Activated CD8-positive, alpha-beta T cell treated with anti-CD3 and anti-CD28 coated beads, Interleukin-2, amount 10 ng/mL, durations not matched to agents 7 days and 5 days (primary cell): ENCODE results near the gene RASSF8. TPM values are rescaled to one million over a fixed set of nuclear protein-coding genes. Genes with fewer than 3 reads are reported as not detected.
"Not testable (repeated sequence)": the region's sequence is repeated elsewhere in the genome, so short reads cannot be mapped to it uniquely, and the experiment has no call there.

Source experiments
- ATAC-seq: fragments of 150-1000 bp; cut with Tn5 transposase; one replicate; pipeline ENCODE4 v1.10.0; 2021; ENCODE audit warnings: moderate library complexity
- CTCF ChIA-PET: fragments of 350-600 bp; sonication (Branson Sonifier 250); formaldehyde crosslinking; loops from one replicate; lab custom pipeline; 2021; ENCODE audit warnings: antibody characterized with exemption; lab: Charles Lee
- POLR2A ChIA-PET: fragments of 350-600 bp; sonication (Branson Sonifier 250); formaldehyde crosslinking; loops from one replicate; lab custom pipeline; 2021; ENCODE audit warnings: antibody characterized with exemption; lab: Charles Lee
- DNase-seq: peaks from one replicate; pipeline ENCODE4 v3.0.0-alpha.2; 2020
- H3K27ac Mint-ChIP-seq: one replicate; pipeline ENCODE4 v1.8.0; 2021; ENCODE audit warnings: mild to moderate bottlenecking, mixed read lengths
- H3K27me3 Mint-ChIP-seq: one replicate; pipeline ENCODE4 v1.8.0; 2021; ENCODE audit warnings: low read depth, mixed read lengths
- H3K36me3 Mint-ChIP-seq: one replicate; pipeline ENCODE4 v1.8.0; 2021; ENCODE audit warnings: low read depth, mixed read lengths
- H3K4me1 Mint-ChIP-seq: one replicate; pipeline ENCODE4 v1.8.0; 2021; ENCODE audit warnings: low read depth, mixed read lengths
- H3K4me3 Mint-ChIP-seq: one replicate; pipeline ENCODE4 v1.8.0; 2021; ENCODE audit warnings: mild to moderate bottlenecking, mixed read lengths
- H3K9me3 Mint-ChIP-seq: one replicate; pipeline ENCODE4 v1.8.0; 2022; ENCODE audit warnings: mixed read lengths; ENCODE audit not compliant: insufficient read depth
- total RNA-seq, 2 experiments: library from RNA; stranded (reverse); gene quantifications; one replicate each; pipeline ENCODE4 v1.2.3, GENCODE V29; 2021

RASSF8 gene
- total RNA-seq, 2 experiments from 2014 or later, result 1.0 TPM

DNA sequence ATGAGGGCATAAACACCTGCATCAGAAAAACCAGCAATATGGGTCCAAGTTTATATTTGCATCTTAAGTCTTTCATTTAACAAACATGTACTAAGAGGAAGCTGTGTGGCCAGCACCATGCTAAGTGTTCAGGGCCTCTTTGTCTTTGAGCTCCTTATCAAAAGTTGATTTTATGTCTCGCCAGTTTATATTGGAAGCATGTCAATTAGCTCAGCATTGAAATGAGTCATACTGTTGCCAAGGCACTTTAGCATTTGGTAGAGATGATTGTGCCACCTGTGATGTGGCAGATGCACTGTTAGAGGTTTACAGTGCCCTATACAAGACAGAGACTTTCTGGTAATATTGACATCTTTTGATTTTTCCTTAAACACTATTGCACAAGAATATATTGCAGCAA, 97.9 kb downstream of the RASSF8 start:
- CTCF ChIA-PET, result interaction anchor here (0.9 to 1.5 kb wide), 3 partner anchors 9 to 63 kb away, joined by 3 read pairs; no protein-coding TSS in a partner anchor
- no peaks in the 10 kb centered on the region for H3K36me3 Mint-ChIP-seq
- POLR2A ChIA-PET, result no interaction called here

DNA sequence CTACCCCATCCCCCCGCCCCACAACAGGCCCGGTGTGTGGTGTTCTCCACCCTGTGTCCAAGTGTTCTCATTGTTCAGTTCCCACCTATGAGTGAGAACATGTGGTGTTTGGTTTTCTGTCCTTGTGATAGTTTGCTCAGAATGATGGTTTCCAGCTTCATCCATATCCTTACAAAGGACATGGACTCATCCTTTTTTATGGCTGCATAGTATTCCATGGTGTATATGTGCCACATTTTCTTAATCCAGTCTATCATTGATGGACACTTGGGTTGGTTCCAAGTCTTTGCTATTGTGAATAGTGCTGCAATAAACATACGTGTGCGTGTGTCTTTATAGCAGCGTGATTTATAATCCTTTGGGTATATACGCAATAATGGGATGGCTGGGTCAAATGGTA, 98.8 kb downstream of the RASSF8 start:
- H3K4me1 Mint-ChIP-seq, H3K27ac Mint-ChIP-seq, H3K36me3 Mint-ChIP-seq, POLR2A ChIA-PET, H3K4me3 Mint-ChIP-seq, H3K9me3 Mint-ChIP-seq, ATAC-seq, DNase-seq, H3K27me3 Mint-ChIP-seq: not testable (repeated sequence)
- CTCF ChIA-PET, result interaction anchor here (1.5 kb wide), 1 partner anchor 8 kb away, joined by 3 read pairs; no protein-coding TSS in a partner anchor

More for the DNA sequence above, 97.9 kb downstream of the RASSF8 start:
- H3K4me1 Mint-ChIP-seq, result no peaks in the 10 kb centered on the region
- DNase-seq (no peak), ATAC-seq (no peak)
- H3K4me3 Mint-ChIP-seq, result no peak overlapping the region
- H3K9me3 Mint-ChIP-seq, result no peaks in the 10 kb centered on the region
- H3K27ac Mint-ChIP-seq, result no peak overlapping the region
- H3K27me3 Mint-ChIP-seq, result peaks cover 3% of the 10 kb centered on the region

DNA sequence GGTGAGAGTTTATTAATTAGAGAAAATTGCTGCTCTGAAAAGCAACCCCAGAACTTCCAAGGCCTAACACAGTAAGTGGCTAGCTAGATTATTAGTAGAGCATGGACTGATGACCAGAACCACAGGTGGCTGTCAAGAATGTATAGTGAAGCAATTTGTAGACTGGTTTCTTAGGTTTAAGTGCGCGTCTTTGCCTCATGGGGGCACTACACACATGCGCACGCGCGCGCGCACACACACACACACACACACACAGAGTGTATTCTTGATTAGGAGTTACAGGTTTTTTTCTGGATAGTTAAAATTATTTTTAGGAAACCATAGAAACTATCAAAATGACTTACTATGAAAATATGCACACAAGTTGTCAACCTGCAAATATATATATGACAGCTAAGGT, 99.8 kb downstream of the RASSF8 start:
- DNase-seq (no peak), ATAC-seq (no peak)
- Mint-ChIP-seq H3K9me3 (no peaks in the 10 kb centered on the region), H3K4me3 (no peak overlapping the region), H3K27ac (no peak overlapping the region), H3K36me3 (no peaks in the 10 kb centered on the region), H3K27me3 (peaks cover 3% of the 10 kb centered on the region), H3K4me1 (no peaks in the 10 kb centered on the region)
- ChIA-PET POLR2A (no interaction called here), CTCF (no interaction called here)

DNA sequence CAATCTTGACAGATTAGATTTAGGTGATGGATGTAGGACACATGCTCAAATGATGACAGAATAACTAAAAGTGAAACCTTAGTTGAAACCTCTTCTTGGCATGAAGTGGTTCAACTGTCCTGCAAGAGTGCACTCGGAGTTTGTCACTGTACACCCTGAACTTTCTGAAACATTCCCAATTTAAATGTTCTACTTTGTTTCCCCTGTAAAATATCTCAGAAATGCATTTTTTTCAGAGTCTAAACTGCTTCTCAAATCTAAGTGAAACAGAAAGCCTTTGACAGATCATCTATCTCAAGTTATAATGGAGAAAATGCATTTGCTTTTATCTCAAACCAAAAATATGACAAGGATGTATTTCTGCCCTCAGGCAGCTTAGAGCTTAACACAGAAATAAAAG, 100.3 kb downstream of the RASSF8 start:
- Mint-ChIP-seq H3K4me3 (no peak overlapping the region), H3K27me3 (peaks cover 3% of the 10 kb centered on the region), H3K36me3 (no peaks in the 10 kb centered on the region), H3K9me3 (no peaks in the 10 kb centered on the region), H3K4me1 (no peaks in the 10 kb centered on the region), H3K27ac (no peak overlapping the region)
- ChIA-PET POLR2A (no interaction called here), CTCF (no interaction called here)
- ATAC-seq, result no peak
- DNase-seq, result no peak

DNA sequence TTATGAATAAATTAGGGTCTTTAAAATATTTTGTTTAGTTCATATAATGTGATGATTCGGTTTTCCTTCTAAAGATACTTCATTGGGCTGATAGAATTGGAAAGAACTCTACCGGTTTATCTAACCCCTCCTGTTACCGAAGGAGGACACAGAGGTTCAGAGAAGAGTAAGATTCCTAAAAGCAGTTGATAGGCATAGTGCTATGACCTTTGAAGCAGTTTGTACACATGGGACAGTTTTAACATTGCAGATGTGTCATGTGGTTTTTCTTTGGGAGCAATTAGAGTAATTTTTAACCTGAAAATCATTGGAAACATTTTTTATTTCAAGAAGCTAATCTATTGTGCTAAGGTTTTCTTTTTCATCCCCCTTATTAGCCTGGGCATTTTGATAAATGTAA, 103.5 kb downstream of the RASSF8 start:
- no peaks in the 10 kb centered on the region for H3K36me3 Mint-ChIP-seq
- no peak overlapping the region for H3K4me3 Mint-ChIP-seq
- H3K4me1 Mint-ChIP-seq, result no peaks in the 10 kb centered on the region
- H3K9me3 Mint-ChIP-seq, result no peaks in the 10 kb centered on the region
- ATAC-seq (no peak), DNase-seq (no peak)
- ChIA-PET POLR2A (no interaction called here), CTCF (no interaction called here)
- H3K27ac Mint-ChIP-seq, result no peak overlapping the region
- H3K27me3 Mint-ChIP-seq, result peaks cover 6% of the 10 kb centered on the region

DNA sequence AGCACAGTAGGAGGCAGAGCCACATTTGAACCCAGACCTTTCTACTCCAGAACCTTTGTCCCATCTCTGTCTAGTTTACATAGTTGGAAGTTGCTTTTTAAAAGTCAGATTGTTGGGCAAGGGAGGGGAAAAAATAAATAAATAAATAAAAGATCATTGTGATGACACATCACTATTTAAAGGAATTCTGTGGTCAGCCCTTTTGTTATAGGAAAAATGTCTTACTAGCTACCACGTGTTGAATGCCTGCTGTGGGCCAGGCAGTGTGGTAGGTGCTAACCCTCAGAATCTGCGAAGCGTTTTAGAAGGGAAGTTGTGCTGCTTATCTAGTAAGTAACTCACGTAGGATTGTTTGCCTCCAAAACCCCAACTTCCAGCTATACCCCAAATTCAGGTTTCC, 104.1 kb downstream of the RASSF8 start:
- POLR2A ChIA-PET, result no interaction called here
- Mint-ChIP-seq H3K4me1 (no peaks in the 10 kb centered on the region), H3K27ac (no peak overlapping the region), H3K27me3 (peaks cover 6% of the 10 kb centered on the region), H3K9me3 (no peaks in the 10 kb centered on the region), H3K36me3 (no peaks in the 10 kb centered on the region), H3K4me3 (no peak overlapping the region)
- CTCF ChIA-PET, result no interaction called here
- no peak for ATAC-seq
- DNase-seq, result no peak

DNA sequence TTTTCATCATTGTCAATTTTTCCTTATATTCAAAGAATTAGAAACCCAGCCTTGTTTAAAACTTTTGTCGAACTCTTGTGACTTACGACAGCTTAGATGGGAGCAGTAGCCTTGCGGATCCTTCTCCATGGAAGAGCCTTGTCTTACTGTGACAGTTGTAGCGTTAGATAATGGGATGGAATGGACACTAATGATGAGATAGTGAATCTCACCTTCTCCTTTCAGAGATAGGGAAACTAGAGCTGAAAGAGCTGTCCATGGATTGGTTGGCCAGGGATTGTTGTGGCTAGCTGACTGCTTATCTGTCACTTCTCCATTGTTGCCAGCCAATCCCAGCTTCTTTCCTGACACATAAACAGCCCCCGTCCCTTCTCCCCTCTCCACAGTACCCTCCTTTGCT, 107.0 kb downstream of the RASSF8 start:
- DNase-seq, result no peak
- ChIA-PET POLR2A (no interaction called here), CTCF (interaction anchor here (0.6 to 1.3 kb wide), 2 partner anchors 9 kb away, joined by 3 read pairs; no protein-coding TSS in a partner anchor)
- no peaks in the 10 kb centered on the region for H3K4me1 Mint-ChIP-seq
- H3K4me3 Mint-ChIP-seq, result no peak overlapping the region
- no peak for ATAC-seq
- no peak overlapping the region for H3K27ac Mint-ChIP-seq
- peaks cover 6% of the 10 kb centered on the region for H3K27me3 Mint-ChIP-seq
- no peaks in the 10 kb centered on the region for H3K9me3 Mint-ChIP-seq
- no peaks in the 10 kb centered on the region for H3K36me3 Mint-ChIP-seq

DNA sequence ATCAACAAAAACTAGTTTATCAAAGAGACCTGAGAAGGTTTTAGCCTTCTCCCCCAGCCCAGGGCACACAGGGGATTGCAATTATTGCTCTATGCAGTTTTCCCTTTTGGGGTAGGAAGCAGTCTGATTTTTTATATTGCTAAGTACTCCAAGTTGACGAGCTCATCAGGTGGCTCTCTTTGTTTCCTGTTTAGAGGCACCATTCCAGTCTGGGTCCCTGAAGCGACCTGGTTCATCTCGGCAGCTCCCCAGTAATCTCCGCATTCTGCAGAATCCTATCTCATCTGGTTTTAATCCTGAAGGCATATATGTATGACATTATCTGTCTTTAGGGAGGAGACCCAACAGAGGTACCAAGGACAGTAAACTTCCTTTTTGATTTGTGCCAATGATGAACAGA, 110.0 kb downstream of the RASSF8 start:
- Mint-ChIP-seq H3K4me3 (no peak overlapping the region), H3K27ac (no peak overlapping the region), H3K9me3 (no peaks in the 10 kb centered on the region), H3K36me3 (no peaks in the 10 kb centered on the region), H3K4me1 (no peaks in the 10 kb centered on the region), H3K27me3 (peaks cover 6% of the 10 kb centered on the region)
- no peak for DNase-seq
- ChIA-PET POLR2A (no interaction called here), CTCF (no interaction called here)
- ATAC-seq, result no peak

DNA sequence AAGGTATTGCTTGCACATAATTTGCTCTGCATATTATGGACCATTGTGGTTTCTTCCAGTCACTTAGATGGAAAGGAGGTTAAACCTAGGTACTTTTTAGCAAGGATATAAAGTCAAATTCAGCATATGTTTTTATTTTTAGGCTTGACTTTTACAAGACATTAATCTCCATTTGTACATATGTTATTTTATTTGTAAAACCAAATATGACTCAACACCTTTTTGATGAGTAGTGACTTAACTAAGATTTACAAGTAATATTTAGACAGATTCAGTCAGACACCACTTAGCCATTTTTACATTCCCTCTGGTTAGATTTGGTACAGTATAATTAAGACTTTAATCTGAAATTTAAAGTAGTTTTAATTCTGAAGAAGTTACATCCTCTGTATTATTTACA, 111.3 kb downstream of the RASSF8 start:
- DNase-seq (no peak), ATAC-seq (no peak)
- no peaks in the 10 kb centered on the region for H3K9me3 Mint-ChIP-seq
- no peaks in the 10 kb centered on the region for H3K4me1 Mint-ChIP-seq
- ChIA-PET POLR2A (no interaction called here), CTCF (no interaction called here)
- H3K4me3 Mint-ChIP-seq, result no peak overlapping the region
- no peak overlapping the region for H3K27ac Mint-ChIP-seq
- peaks cover 6% of the 10 kb centered on the region for H3K27me3 Mint-ChIP-seq
- no peaks in the 10 kb centered on the region for H3K36me3 Mint-ChIP-seq

DNA sequence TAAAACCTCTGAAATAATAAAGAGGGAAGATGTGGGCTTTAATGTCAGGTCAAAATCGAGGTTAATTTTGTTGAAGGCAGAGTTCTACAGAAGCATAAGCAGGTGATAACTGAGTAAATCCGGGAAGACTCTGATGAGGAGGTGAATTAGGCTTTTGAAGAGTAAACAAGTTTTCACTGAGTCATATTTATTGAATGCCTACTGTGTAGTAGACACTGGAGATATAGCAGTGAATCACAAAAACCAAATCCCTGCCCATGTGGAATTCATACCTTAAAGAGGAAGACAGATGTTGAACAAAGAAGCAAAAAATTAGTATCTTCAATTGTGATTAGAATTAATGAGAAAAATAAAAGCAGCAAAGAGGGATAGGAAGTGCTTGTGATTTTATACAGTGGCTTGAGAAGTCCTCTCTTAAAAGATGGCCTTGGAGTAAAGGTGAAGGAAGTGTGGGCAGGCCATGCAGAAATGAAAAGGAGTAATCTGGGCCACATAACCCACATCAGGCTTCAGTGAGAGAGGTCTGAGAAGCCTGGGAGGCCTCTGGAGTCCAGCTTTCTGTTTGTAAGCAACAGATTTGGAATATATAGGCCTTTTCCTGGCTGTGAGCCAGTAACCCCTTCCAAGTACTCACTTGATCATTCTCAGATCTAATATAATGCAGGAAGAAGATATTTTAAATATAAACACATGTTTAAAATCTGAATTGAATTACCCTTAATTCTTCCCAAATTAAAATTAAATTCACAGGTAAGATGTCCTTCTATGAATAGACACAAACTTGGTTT, 119.6 kb downstream of the RASSF8 start:
- Mint-ChIP-seq H3K27ac (no peak overlapping the region), H3K36me3 (no peaks in the 10 kb centered on the region), H3K27me3 (no peaks in the 10 kb centered on the region), H3K9me3 (no peaks in the 10 kb centered on the region), H3K4me3 (no peak overlapping the region), H3K4me1 (no peaks in the 10 kb centered on the region)
- no peak for ATAC-seq
- no peak for DNase-seq
- ChIA-PET CTCF (interaction anchor here (0.6 kb wide), 1 partner anchor 221 kb away, joined by 3 read pairs; no protein-coding TSS in a partner anchor), POLR2A (interaction anchor here (0.6 kb wide), 1 partner anchor 581 kb away, joined by 3 read pairs; no protein-coding TSS in a partner anchor)

DNA sequence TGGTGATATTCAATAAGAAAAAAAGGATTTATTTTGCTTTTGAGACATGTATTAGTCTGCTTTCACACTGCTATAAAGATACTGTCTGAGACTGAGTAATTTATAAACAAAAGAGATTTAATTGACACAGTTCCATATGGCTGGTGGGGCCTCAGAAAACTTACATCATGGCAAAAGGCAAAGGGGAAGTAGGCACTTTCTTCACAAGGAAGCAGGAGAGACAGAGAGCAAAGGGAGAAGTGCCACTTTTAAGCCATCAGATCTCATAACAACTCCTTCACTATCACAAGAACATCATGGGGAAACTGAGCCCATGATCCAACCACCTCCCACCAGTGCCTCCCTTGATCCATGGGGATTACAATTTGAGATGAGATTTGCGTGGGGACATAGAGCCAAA, 122.4 kb downstream of the RASSF8 start:
- ATAC-seq (no peak), DNase-seq (no peak)
- Mint-ChIP-seq H3K27ac (no peak overlapping the region), H3K36me3 (no peaks in the 10 kb centered on the region), H3K9me3 (no peaks in the 10 kb centered on the region), H3K4me1 (no peaks in the 10 kb centered on the region), H3K4me3 (no peak overlapping the region), H3K27me3 (no peaks in the 10 kb centered on the region)
- POLR2A ChIA-PET, result no interaction called here
- CTCF ChIA-PET, result no interaction called here

DNA sequence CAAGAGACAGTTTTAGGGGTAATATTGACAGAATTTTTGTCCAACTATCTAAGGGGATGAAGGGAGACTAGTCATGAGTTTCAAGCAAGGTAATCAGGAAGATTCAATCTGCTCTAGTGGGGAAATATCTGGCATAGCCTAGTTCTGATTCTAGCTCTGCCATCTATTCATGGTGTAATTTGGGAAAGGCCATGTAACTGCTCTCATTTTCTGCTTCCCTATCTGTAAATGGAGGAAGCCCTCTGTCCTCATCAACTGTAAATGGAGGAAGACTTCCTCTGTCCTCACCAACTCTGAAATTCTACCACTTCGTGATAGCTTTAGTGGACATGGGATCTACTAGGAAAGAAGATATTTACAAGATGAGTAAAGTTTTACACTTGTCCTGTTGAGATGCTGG, 128.5 kb downstream of the RASSF8 start:
- Mint-ChIP-seq H3K9me3 (no peaks in the 10 kb centered on the region), H3K4me3 (no peak overlapping the region), H3K27ac (no peak overlapping the region), H3K4me1 (no peaks in the 10 kb centered on the region), H3K27me3 (peaks cover 2% of the 10 kb centered on the region), H3K36me3 (no peaks in the 10 kb centered on the region)
- ChIA-PET POLR2A (no interaction called here), CTCF (no interaction called here)
- DNase-seq, result no peak
- no peak for ATAC-seq
